ENCODE measurements around the gene CDK17.

- no peak for TF ChIP-seq CTCF (IDR thresholded peaks at IDR 0.05)
- TF ChIP-seq EP300 (IDR thresholded peaks at IDR 0.05), result no peak
- no peak for TF ChIP-seq POLR2A (IDR thresholded peaks at IDR 0.05)
Measured at GRCh38 chr12:96300064-96300463, 100.2 kb downstream of the CDK17 start.

Measured in tibial nerve (tissue), 4 donors.